Measurements from ENCODE around the gene PTPRF.

The PTPRF gene

DNA sequence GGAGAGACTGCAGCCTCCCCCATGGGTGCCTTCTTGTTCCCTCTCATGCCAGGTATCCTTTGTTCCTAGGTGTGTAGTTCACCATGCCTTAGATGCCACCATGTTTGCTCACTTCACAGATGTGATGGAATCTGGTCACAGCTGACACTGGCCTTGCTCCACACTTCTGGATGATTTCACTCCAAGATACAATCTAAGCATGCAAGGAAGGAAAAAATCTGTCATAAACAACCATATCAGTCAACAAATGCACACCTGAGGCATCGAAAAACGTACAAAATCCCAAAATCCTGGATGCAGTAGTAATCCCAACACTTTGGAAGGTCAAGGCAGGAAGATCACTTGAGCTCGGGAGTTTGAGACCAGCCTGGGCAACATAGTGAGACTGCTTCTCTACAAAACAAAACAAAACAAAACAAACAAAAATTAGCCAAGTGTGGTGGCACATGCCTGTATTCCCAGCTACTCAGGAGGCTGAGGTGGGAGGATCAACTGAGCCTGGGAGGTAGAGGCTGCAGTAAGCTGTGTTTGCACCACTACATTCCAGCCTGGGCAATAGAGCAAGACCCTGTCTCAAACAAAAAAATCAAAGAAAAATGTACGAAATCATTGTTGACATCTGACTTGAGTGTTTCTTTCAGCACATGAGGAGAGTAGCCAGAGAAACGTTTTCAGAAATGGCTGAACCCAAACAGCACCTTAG lies 17.1 kb upstream of the PTPRF start:
- Histone ChIP-seq H3K9ac (ENCODE audit: low read length in 2 of 2) (no peak overlapping the region), H3K4me1 (ENCODE audit: control insufficient read depth, insufficient read depth, low read length) (no peaks in the 10 kb centered on the region), H3K4me3 (ENCODE audit: low read length in 2 of 2) (no peak overlapping the region), H3K27me3 (ENCODE audit: control insufficient read depth in 1 of 2, insufficient read depth in 2 of 2, low read length in 2 of 2) (no peaks in the 10 kb centered on the region), H3K36me3 (ENCODE audit: control insufficient read depth in 2 of 2, insufficient read depth in 2 of 2, low read length in 2 of 2) (no peaks in the 10 kb centered on the region), H3K9me3 (ENCODE audit: control insufficient read depth in 2 of 2, low read length in 2 of 2) (no peaks in the 10 kb centered on the region), H3K27ac (ENCODE audit: low read length) (no peak overlapping the region)

DNA sequence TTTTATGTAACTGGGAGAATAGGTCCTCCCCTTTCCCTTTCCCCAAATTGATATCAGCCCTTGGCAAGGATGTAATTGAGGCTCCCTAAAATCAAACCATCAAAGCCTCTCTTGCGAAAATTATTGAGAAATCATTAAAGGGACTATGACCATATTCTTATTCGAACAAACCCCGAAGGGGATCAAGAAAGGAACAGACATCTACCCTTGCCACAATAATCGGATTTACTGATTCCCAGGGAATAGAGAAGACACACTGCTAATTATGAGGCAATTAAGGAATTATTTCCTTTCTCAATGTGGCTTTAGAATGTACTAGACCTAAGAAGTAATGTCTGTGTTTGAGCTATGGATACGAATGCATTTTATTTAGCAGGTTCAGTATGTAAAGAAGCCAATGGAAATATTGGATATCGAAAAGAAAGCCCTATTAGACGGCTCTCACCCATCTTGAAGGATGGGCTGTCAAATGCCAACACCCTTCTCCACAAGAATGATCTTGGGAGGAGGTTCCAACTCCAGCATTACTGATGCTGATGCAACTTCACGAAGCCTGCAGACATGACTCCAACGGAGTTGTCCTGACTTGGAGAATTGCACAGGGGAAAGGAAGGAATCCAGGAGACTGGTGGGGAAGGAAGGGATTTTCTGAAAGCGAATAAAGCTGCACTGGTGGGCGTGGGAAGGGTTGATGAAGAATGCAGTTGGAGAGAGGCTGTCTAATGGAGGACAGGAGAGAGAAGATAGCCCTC lies 11.6 kb upstream of the PTPRF start:
- no peak overlapping the region for H3K27ac ChIP-seq (ENCODE audit: low read length)
- no peak overlapping the region for H3K9ac ChIP-seq (ENCODE audit: low read length in 2 of 2)
- H3K27me3 ChIP-seq (ENCODE audit: control insufficient read depth in 1 of 2, insufficient read depth in 2 of 2, low read length in 2 of 2): peaks cover 0 to 5% of the 10 kb centered on the region in 2 donors
- H3K36me3 ChIP-seq (ENCODE audit: control insufficient read depth in 2 of 2, insufficient read depth in 2 of 2, low read length in 2 of 2): no peaks in the 10 kb centered on the region
- H3K4me1 ChIP-seq (ENCODE audit: control insufficient read depth, insufficient read depth, low read length): no peaks in the 10 kb centered on the region
- no peaks in the 10 kb centered on the region for H3K9me3 ChIP-seq (ENCODE audit: control insufficient read depth in 2 of 2, low read length in 2 of 2)
- H3K4me3 ChIP-seq (ENCODE audit: low read length in 2 of 2): no peak overlapping the region

DNA sequence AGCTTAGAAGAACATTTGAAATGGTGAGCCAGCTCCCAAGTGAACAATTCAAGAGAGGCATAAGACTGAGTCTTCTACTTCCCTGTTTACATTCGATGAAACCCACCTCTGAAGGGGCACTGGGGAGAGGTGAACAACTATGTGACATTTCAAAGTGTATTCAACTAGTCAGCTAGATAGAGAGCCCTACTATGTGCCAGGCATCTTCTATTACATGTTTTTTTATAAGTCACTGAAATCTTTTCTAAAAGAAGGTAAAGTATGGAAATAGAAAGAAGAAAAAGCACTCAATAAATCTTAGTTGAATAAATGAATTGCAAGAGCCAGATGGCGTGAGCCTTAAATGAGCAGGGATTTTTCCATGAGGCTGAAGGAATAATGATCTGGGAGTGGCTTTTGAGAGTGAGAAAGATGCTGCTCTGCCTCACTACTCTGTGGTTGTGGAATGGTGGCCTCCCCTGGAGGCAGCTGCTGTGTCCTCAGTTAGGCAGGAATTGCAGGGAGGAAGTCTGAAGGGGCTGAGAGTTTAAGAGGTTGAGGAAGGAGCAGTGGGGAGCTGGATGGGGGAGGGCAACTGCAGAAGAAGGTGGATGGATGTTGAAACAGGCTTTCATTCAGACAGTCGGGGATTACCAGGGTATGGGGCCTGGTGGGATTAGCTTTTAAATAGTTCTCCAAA lies 10.4 kb upstream of the PTPRF start:
- no peak overlapping the region for H3K9ac ChIP-seq (ENCODE audit: low read length in 2 of 2)
- peaks cover 0 to 5% of the 10 kb centered on the region in 2 donors for H3K27me3 ChIP-seq (ENCODE audit: control insufficient read depth in 1 of 2, insufficient read depth in 2 of 2, low read length in 2 of 2)
- H3K4me3 ChIP-seq (ENCODE audit: low read length in 2 of 2): no peak overlapping the region
- no peaks in the 10 kb centered on the region for H3K36me3 ChIP-seq (ENCODE audit: control insufficient read depth in 2 of 2, insufficient read depth in 2 of 2, low read length in 2 of 2)
- H3K4me1 ChIP-seq (ENCODE audit: control insufficient read depth, insufficient read depth, low read length): no peaks in the 10 kb centered on the region
- H3K9me3 ChIP-seq (ENCODE audit: control insufficient read depth in 2 of 2, low read length in 2 of 2): no peaks in the 10 kb centered on the region
- no peak overlapping the region for H3K27ac ChIP-seq (ENCODE audit: low read length)

DNA sequence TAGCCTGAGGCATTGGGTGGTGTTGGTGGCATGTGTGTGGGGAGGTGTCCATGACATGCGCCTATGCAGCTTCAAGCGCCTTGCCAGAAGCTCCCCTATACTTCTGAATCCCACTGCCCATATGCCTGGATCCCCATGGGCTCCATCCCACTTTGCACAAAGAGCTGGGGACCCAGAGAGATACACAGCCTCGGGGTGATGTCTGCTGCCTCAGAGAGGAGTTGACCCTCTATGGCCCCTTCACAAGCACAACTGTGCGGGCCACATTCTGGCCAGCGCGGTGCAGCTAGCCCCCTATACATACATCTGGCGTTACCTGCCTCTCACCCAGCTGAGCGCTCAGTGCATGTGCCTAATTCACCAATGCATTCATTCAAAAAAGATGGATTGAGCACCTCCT lies 9.6 kb upstream of the PTPRF start:
- Histone ChIP-seq H3K4me3 (ENCODE audit: low read length in 2 of 2) (no peak overlapping the region), H3K9ac (ENCODE audit: low read length in 2 of 2) (no peak overlapping the region)

DNA sequence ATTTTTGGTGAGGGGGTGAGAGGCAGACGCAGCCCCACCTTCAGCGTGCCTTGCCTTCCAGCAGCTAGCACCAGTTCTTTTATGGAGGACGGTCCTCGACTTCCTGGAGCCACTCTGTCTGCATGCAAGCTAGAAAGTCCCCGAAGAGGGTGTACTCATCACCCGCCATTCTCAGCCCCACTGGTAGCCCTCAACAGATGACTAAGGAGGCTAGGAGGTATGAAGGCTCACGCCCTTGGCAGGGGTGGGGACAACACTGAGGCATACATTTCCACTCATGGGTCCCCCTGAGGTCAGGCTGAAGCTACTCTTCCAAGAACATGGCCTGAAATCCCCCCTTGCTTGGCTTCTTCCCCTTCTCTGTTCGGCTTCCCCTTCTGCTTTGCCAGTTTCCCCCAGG lies 8.9 kb upstream of the PTPRF start:
- peaks cover 0 to 5% of the 10 kb centered on the region in 2 donors for H3K27me3 ChIP-seq (ENCODE audit: control insufficient read depth in 1 of 2, insufficient read depth in 2 of 2, low read length in 2 of 2)
- no peak overlapping the region for H3K9ac ChIP-seq (ENCODE audit: low read length in 2 of 2)
- no peak overlapping the region for H3K27ac ChIP-seq (ENCODE audit: low read length)
- no peaks in the 10 kb centered on the region for H3K4me1 ChIP-seq (ENCODE audit: control insufficient read depth, insufficient read depth, low read length)
- no peaks in the 10 kb centered on the region for H3K36me3 ChIP-seq (ENCODE audit: control insufficient read depth in 2 of 2, insufficient read depth in 2 of 2, low read length in 2 of 2)
- H3K9me3 ChIP-seq (ENCODE audit: control insufficient read depth in 2 of 2, low read length in 2 of 2): no peaks in the 10 kb centered on the region
- no peak overlapping the region for H3K4me3 ChIP-seq (ENCODE audit: low read length in 2 of 2)

More for the DNA sequence above, 9.6 kb upstream of the PTPRF start:
- no peaks in the 10 kb centered on the region for H3K9me3 ChIP-seq (ENCODE audit: control insufficient read depth in 2 of 2, low read length in 2 of 2)
- H3K27me3 ChIP-seq (ENCODE audit: control insufficient read depth in 1 of 2, insufficient read depth in 2 of 2, low read length in 2 of 2): peaks cover 0 to 5% of the 10 kb centered on the region in 2 donors
- no peak overlapping the region for H3K27ac ChIP-seq (ENCODE audit: low read length)
- no peaks in the 10 kb centered on the region for H3K36me3 ChIP-seq (ENCODE audit: control insufficient read depth in 2 of 2, insufficient read depth in 2 of 2, low read length in 2 of 2)
- H3K4me1 ChIP-seq (ENCODE audit: control insufficient read depth, insufficient read depth, low read length): no peaks in the 10 kb centered on the region

DNA sequence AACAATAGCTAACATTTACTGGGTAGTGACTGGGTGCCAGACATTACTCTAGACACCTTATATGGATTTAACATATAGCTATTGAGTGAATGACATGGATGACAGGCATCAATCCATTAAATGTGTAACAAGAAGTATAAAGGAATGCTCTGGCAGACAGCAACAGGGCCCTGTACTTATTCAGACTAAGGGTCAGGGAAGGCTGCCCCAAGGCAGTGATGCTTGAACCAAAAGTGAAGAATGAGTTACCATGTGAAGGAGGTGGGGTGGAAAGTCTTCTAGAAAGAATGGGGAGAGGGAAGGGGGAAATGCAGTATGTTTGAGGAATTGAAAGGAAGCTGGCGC lies 8.3 kb upstream of the PTPRF start:
- Histone ChIP-seq H3K36me3 (ENCODE audit: control insufficient read depth in 2 of 2, insufficient read depth in 2 of 2, low read length in 2 of 2) (no peaks in the 10 kb centered on the region), H3K27me3 (ENCODE audit: control insufficient read depth in 1 of 2, insufficient read depth in 2 of 2, low read length in 2 of 2) (peaks cover 0 to 5% of the 10 kb centered on the region in 2 donors), H3K4me1 (ENCODE audit: control insufficient read depth, insufficient read depth, low read length) (no peaks in the 10 kb centered on the region), H3K9me3 (ENCODE audit: control insufficient read depth in 2 of 2, low read length in 2 of 2) (no peaks in the 10 kb centered on the region), H3K4me3 (ENCODE audit: low read length in 2 of 2) (no peak overlapping the region), H3K27ac (ENCODE audit: low read length) (no peak overlapping the region), H3K9ac (ENCODE audit: low read length in 2 of 2) (no peak overlapping the region)

DNA sequence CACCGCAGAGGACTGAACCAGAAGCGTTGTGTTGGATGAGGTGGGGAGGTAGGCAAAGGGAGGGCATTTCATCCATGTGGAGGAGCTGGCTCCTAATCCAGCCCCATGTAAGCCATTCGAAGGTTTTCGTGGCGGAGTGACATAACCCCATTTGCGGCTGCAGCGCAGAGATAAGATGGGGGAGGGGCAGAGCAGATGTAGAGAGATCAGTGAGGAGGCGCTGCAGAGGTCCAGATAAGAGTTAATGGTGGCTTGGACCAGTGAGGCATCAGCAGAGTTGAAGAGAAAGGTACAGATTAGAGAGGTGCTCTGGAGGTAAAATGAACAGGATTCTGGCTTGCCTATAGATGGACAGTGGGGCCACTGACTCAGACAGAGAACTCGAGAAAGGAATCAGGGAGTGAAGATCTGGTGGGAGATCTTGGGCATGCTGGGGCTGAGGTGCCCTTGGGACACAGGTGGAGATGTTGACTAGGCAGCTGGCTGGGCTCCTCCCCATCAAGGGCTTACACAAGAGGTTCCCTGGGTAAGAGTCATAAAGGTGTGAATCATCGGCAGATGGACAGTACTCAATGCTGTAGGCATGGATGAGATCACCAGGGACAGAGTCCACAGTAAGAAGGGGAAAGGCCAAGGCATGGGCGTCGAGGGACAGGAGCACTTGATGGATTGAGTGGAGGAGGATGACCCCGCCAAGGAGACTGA lies 7.8 kb upstream of the PTPRF start:
- no peak overlapping the region for H3K27ac ChIP-seq (ENCODE audit: low read length)

DNA sequence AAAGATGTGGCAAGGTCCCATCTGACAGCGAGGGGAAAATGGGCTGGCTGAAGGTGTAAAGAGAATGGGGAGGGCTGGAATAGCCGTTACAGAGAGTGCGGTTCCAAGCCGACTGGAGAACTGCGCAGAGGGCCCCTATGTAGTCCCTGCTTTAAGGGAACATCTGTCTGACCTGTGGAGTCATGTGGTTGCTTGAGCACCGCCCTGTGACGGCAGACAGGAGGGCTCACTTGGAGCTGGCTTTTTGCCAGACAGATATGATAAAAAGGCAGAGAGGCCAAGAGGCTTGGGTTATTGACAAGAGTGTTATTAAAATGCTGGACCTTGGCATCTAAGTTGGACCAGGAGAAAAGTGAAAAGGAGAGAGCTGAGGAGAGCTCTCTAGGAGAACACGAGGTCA lies 5.9 kb upstream of the PTPRF start:
- H3K4me3 ChIP-seq (ENCODE audit: low read length in 2 of 2): no peak overlapping the region
- H3K36me3 ChIP-seq (ENCODE audit: control insufficient read depth in 2 of 2, insufficient read depth in 2 of 2, low read length in 2 of 2): no peaks in the 10 kb centered on the region
- no peak overlapping the region for H3K9ac ChIP-seq (ENCODE audit: low read length in 2 of 2)
- peaks cover 6% of the 10 kb centered on the region for H3K4me1 ChIP-seq (ENCODE audit: control insufficient read depth, insufficient read depth, low read length)
- no peaks in the 10 kb centered on the region for H3K9me3 ChIP-seq (ENCODE audit: control insufficient read depth in 2 of 2, low read length in 2 of 2)
- no peak overlapping the region for H3K27ac ChIP-seq (ENCODE audit: low read length)
- H3K27me3 ChIP-seq (ENCODE audit: control insufficient read depth in 1 of 2, insufficient read depth in 2 of 2, low read length in 2 of 2): peaks cover 0 to 5% of the 10 kb centered on the region in 2 donors

More for the DNA sequence above, 7.8 kb upstream of the PTPRF start:
- H3K4me1 ChIP-seq (ENCODE audit: control insufficient read depth, insufficient read depth, low read length): no peaks in the 10 kb centered on the region
- peaks cover 0 to 5% of the 10 kb centered on the region in 2 donors for H3K27me3 ChIP-seq (ENCODE audit: control insufficient read depth in 1 of 2, insufficient read depth in 2 of 2, low read length in 2 of 2)
- H3K36me3 ChIP-seq (ENCODE audit: control insufficient read depth in 2 of 2, insufficient read depth in 2 of 2, low read length in 2 of 2): no peaks in the 10 kb centered on the region
- no peaks in the 10 kb centered on the region for H3K9me3 ChIP-seq (ENCODE audit: control insufficient read depth in 2 of 2, low read length in 2 of 2)
- no peak overlapping the region for H3K4me3 ChIP-seq (ENCODE audit: low read length in 2 of 2)
- no peak overlapping the region for H3K9ac ChIP-seq (ENCODE audit: low read length in 2 of 2)

DNA sequence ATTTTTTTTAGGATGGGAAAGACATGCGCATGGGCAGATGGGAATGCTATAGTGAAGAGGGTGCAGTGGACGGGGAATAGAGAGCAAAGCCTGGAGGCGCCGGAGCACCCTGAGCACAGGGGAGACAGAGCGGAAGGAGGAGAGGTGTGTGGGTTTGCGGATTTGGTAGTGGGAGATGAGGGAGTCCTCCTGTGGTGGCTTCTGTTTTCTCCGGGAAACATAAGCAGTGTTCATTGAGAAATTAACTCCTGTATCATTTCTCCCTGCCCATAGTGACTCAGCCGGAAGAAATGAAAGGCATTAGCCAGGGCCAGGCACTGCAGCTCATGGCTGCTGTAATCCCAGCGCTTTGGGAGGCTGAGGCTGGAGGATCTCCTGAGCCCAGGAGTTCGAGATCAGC lies 4.7 kb upstream of the PTPRF start:
- Histone ChIP-seq H3K9me3 (ENCODE audit: control insufficient read depth in 2 of 2, low read length in 2 of 2) (no peaks in the 10 kb centered on the region), H3K36me3 (ENCODE audit: control insufficient read depth in 2 of 2, insufficient read depth in 2 of 2, low read length in 2 of 2) (no peaks in the 10 kb centered on the region), H3K27me3 (ENCODE audit: control insufficient read depth in 1 of 2, insufficient read depth in 2 of 2, low read length in 2 of 2) (peaks cover 0 to 5% of the 10 kb centered on the region in 2 donors), H3K4me1 (ENCODE audit: control insufficient read depth, insufficient read depth, low read length) (peaks cover 11% of the 10 kb centered on the region), H3K27ac (ENCODE audit: low read length) (no peak overlapping the region), H3K9ac (ENCODE audit: low read length in 2 of 2) (no peak overlapping the region), H3K4me3 (ENCODE audit: low read length in 2 of 2) (no peak overlapping the region)

DNA sequence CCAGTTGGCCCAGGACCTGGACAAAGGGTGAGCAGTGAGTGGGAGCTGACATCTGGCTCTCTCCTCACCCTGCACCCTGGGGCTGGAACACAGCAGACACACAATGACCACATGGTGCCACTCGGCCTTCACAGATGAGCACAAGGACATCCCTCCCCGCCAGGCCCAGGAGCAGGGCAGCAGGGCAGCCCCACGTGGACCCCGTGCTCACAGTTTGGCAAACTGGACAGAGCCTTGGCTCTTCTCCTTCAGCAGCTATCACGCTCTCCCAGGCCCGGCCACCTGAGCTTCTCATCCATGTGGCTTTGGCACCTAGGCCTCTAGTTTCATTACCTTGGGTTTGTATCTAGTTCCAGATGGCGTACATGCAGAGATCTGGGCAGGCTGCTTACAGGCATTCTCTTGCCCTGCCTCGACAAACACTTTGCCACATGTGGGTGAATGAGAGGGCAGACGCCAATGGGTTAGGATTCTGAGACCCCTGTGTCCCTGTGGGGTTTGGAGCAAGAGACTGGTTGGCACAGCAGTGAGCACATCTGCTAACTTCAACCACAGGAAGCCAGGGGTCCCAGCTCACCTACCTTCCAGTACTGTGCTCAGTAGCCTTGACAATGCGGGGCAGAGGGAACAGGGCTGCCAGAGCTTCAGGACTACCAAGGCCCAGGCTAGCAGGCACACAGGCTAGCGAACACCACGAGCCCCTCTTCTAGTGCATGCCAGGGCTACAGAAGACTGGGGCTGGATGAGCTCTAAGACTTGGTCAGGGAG lies 3.4 kb upstream of the PTPRF start:
- no peaks in the 10 kb centered on the region for H3K27me3 ChIP-seq (ENCODE audit: control insufficient read depth in 1 of 2, insufficient read depth in 2 of 2, low read length in 2 of 2)
- no peak overlapping the region for H3K4me3 ChIP-seq (ENCODE audit: low read length in 2 of 2)
- no peak overlapping the region for H3K27ac ChIP-seq (ENCODE audit: low read length)
- peaks cover 15% of the 10 kb centered on the region for H3K4me1 ChIP-seq (ENCODE audit: control insufficient read depth, insufficient read depth, low read length)
- no peaks in the 10 kb centered on the region for H3K36me3 ChIP-seq (ENCODE audit: control insufficient read depth in 2 of 2, insufficient read depth in 2 of 2, low read length in 2 of 2)
- H3K9ac ChIP-seq (ENCODE audit: low read length in 2 of 2): no peak overlapping the region
- no peaks in the 10 kb centered on the region for H3K9me3 ChIP-seq (ENCODE audit: control insufficient read depth in 2 of 2, low read length in 2 of 2)
